Kidney tubule cell (primary cell): ENCODE results near the gene UGCG.
"Not testable (repeated sequence)": the region's sequence is repeated elsewhere in the genome, so short reads cannot be mapped to it uniquely, and the experiment has no call there.

Experiments used
- DNase-seq: peaks from one replicate; pipeline ENCODE4 v3.0.0-alpha.2; 2018; ENCODE audit warnings: low spot score

Gene UGCG

DNA sequence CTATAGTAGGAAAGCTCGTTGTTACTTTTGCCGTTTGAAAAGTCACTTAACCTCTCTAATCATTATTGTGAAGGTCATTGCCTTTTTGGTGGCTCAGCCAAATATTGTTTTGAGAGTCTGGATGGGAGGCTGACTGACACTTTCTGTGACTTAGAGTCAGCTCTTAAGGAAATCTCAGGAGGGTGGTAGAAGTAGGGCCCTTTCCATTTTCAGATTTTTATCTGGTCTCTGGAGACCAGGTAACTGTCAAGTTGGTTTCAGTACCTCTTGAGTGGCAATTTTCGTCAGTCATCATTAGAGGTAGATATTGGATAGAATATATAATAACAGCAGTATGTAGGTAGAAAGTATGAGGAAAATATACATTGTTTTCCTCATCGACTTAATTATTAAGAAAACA lies 23.3 kb downstream of the UGCG start:
- DNase-seq: no peak

DNA sequence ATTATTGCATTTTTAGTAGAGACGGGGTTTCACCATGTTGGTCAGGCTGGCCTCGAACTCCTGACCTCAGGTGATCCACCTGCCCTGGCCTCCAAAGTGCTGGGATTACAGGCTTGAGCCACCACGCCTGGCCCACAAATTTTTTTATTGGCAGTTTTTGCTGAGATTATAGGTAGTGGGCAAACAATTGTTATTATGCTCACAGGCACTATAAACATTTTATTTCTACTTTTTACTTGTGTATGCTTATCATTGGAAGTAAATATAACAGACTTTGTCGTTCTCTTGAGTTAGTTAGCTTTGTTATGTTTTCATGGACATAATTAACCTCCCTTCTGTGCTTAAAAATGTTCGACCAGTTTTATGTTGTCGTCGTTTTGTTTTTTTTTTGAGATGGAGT lies 23.9 kb downstream of the UGCG start:
- no peak for DNase-seq

DNA sequence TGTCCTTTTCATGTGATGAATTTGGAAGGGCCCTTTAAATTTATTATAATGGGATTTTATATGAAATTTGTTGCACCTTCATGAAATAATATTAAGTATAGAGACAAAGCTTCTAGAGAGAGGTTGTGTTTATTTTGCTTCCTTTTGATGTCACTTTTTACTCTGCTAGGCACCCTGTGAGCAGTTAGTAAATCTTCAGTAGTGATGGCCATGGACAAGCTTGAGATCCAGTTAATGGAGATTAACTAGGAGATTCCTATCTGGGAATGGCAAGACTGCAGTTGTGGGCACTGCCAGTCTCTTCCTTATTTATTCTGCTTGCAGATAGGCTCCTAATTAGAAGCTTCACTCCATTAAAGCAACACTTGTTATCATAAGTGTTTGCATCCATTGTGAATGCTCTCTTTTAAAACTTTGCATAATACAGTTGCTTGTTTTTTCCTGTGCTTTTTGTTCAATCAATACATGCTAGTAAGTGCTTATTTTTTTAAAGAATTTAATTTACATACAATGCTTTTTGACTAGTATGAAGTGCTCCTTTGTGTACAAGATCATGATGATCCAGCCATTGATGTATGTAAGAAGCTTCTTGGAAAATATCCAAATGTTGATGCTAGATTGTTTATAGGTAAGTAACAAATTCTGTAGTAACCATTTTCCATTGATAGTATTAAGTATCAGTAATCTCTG lies 25.9 kb downstream of the UGCG start:
- DNase-seq: no peak

- no peak for DNase-seq
These were observed 27.7 kb downstream of the UGCG start for GRCh38 chr9:111924281-111924680.

GRCh38 chr9:111925017-111925770 lies 28.6 kb downstream of the UGCG start:
- no peak for DNase-seq

- DNase-seq: no peak
These were observed 29.2 kb downstream of the UGCG start for GRCh38 chr9:111925784-111926183.

DNA sequence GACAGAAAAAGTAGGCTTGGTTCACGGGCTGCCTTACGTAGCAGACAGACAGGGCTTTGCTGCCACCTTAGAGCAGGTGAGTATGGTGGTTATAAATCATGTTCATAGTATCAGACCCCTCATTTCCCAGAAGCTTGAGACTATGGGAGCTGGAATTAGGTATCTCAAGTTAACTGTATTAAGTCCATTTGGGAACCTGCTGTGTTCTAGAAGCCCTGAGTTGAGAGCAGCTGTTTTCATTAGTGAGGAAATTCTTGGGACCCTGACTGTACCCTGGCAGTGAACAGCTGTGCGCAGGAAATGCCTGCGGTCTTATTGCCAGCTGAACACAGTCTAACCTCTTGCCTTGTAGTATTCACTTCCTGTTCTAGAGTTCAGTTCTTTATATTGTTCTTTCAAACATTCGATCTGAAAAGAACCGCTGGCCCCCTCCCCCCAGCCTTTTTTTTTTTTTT lies 29.8 kb downstream of the UGCG start:
- peak; percentile 47 for DNase-seq

- peak; percentile 67 for DNase-seq
These were observed 31.7 kb downstream of the UGCG start for GRCh38 chr9:111928359-111928720.

DNA sequence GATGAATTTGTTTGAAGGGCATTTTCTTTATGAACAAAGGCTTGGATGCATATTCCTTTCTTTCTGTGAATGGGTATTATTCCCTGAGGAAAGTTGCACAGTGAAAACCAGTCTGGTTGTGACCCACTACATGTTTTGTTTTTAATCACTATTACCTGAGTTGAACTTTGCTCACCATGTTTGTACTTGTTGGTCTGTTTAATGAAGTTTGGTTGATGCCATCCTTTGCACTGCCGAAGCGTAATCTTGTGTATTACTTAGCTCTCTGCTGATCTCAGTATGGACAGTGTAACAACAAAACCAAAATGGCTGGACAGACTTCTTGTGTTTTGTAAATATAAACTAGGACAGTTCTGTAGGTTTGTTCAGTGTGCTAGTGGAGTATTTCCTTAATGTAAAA lies 38.1 kb downstream of the UGCG start:
- no peak for DNase-seq

- no peak for DNase-seq
These were observed 39.8 kb downstream of the UGCG start for GRCh38 chr9:111936391-111936790.

DNA sequence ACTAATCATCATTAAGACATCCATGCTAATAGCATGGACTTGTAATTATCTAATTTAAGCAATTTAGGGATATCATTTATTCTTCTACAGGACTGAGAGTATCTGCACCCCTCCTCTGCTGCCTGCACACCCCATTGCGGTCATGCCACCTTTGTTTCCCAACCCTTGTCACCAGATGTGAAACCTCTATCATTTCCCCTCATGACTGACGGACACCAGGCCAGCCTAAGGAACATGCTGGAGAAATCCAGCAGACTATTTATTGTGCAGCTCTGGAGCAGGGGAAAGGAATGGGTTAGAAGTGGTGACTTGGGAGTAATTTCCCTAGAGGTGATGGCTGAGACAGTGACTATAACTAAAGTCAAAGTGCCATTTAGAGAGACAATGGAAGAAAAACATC lies 40.7 kb downstream of the UGCG start:
- DNase-seq: no peak

- peak; percentile 72 for DNase-seq
These were observed 41.3 kb downstream of the UGCG start for GRCh38 chr9:111937781-111938426.

DNA sequence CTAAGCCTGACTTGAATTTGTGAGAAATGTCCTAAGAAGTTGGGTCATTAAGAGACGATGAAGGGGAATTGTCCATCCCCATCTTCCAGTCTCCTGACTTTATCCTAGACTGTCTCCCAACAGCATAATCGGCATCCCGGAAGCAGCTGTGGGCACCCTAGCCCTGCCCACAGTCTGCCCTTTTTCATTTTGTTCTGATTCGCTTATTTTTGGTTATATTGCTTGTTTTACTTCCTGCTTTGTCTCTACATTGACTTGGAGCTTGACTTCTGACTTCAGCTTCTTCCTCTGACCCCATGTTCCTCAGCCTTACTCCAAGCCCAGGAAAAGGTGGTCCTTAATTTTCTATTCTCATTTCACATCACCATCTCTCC lies 41.8 kb downstream of the UGCG start:
- no peak for DNase-seq

DNA sequence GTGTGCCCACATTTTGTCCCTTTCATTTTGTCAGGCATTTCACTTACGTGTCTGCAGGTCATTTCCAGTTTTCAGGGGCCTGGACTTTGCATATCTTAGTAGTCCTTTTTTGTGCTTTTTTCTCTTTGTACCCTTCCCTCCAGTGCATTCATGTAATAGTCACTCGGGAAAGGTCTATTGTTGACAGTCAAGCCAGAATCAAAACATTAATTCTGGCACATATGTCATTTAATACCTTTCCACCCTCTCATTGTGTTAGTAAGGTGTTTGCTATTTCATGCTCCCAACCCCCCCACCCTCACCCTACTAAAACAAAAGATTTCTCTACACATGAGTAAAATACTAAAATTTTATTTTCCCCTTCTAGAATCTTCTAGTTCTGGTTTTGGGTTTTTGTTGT lies 42.7 kb downstream of the UGCG start:
- peak; percentile 56 for DNase-seq

DNA sequence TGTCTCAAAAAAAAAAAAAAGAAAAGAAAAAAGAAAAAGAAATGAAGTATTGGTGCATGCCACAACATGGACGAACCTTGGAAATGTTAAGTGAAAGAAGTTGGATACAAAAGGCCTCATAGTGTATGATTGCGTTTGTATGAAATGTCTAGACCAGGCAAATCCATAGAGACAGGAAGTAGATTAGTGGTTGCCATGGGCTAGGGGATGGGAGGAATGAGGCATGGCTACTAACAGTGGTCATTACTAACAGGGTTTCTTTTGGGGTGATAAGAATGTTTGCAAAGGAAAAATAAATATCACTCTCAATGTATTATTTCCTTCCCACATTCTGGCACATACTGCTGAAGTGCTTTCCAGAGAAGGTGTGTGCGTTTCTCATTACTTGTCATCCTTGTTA lies 44.1 kb downstream of the UGCG start:
- peak; percentile 69 for DNase-seq

DNA sequence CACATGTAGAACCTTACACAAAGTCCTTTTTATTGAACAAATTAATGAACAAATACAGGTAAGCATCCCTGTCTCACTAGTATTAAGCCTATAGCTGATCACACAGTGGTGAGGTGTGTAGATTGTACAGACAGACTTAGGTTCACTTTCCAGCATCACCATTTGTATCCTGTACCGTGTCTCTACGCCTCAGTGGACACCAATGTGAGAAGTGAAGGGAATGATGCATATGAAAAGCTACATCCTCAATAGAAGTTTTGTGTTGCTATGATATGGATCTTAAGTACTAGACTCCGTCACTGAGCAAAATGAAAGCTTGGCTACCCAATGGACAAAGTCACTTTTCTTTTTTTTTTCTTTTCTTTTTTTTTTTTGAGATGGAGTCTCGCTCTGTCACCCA lies 46.6 kb downstream of the UGCG start:
- DNase-seq: peak; percentile 62

DNA sequence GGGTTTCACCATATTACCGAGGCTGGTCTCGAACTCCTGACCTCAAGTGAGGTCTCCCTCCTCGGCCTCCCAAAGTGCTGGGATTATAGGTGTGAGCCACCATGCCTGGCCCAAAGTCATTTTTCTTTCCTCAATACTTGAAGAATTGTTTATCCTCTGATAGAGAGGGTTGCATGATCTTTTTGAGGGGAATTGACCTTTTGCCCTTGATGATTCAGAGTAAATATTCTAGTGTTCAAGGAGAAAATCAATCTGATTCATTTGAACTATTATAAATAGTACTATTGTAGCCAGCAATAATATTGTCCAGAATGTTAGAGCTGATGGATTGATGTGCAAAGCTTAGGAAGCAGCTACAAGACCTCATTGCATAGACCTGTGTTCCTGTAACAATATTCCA lies 47.1 kb downstream of the UGCG start:
- no peak for DNase-seq

DNA sequence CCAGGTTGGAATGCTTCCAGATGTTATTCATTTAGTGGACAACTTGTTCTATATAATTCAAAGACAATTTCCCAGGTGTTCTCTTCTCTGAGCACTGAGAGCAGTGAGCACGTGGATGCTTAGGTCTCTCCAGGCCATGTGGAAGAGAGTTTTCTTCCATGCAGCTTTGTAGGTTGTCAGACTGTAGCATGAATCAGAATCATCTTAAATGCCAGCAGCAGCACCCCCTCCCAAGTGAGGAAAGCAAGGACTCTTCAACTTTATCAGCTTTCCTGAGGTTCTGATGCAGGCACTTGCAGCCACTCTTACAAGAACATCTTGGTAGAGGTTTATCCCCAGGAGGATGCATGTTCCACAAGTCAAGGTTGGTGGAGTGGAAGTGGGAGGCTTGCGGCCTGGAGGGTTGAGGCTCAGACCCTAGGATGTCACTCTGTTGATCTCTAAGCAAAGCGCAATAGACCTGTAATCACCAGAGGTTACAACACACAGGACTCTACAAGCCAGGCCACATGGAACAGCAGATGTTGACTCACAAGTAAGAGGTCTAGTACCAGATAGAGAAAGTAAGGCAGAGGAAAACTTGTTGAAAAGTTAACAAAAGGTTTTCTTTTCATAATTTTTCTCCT lies 47.7 kb downstream of the UGCG start:
- peak; percentile 67 for DNase-seq

DNA sequence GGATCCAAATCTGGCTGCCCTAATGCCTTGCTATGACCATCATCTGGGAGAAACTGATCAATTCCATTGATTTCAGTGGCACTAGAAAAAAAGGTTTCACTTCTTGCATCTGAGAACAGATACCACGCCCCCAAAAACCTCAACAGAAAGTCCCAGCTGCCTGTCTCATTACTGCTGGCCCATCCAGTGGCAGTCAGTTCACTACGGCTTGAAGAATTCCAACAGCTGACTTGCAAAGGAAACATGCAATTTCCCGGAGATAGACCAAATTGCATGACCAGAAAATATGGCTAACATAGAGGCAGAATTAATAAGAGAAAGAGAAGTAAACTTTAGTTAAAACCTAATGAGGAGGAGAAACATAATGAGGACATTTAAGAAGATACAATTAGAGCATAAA lies 48.6 kb downstream of the UGCG start:
- peak; percentile 73 for DNase-seq

GRCh38 chr9:111948109-111948508 lies 51.5 kb downstream of the UGCG start:
- DNase-seq: not testable (repeated sequence)

- no peak for DNase-seq
These were observed 52.3 kb downstream of the UGCG start for GRCh38 chr9:111948951-111949350.

- peak; percentile 77 for DNase-seq
These were observed 53.3 kb downstream of the UGCG start for GRCh38 chr9:111949919-111950318.

DNA sequence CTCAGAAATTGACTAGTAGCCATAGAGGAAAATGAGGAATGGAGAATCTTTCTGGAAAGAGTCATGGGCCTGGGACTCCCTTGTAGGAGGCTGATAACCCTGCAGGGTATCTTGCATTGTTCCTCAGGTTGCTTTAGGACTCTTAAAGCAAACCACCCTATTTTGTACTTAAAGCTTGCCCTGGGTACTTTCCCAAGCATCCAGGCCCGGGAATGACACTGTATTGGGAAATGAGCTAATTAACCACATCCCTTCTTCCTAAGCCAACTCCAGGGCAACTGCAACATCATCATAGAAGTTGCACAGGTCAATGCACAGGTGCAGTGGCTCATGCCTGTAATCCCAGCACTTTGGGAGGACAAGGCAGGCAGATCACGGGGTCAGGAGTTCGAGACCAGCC lies 55.9 kb downstream of the UGCG start:
- DNase-seq: peak; percentile 99
